ENCODE results near the gene PLXNA4.

PLXNA4 gene

DNA sequence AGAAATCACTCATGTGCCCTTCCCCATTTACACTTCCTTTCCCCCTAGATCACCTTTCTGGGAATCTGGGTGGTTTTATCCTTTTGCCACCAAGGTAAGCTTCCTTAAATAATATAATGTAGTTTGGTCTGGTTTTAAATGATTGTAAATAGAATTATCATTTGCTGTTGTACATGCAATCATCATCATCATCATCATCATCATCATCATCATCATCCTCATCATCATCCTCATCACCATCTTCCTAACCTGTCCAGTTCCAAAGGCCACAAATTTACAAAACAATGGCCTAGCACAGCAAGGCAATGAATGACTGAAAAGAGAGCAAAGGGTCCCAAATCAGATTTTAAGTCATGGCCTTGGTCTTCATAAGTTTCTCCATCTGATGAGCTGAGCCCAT lies 329.7 kb downstream of the PLXNA4 start:
- Histone ChIP-seq H3F3A (ENCODE audit: control insufficient read depth, insufficient read depth) (no peaks in the 10 kb centered on the region), H3K79me2 (ENCODE audit: control insufficient read depth, low read length) (no peaks in the 10 kb centered on the region), H3K27ac (ENCODE audit: low read depth, low read length) (no peak overlapping the region), H3K36me3 (ENCODE audit: control insufficient read depth, low read length) (no peaks in the 10 kb centered on the region), H3K27me3 (ENCODE audit: control insufficient read depth, low read length) (0 out of 2 replicates have a peak, but pooled peaks cover 3% of the 10 kb centered on the region), H4K20me1 (ENCODE audit: control insufficient read depth, insufficient read depth, low read depth, low read length) (no peaks in the 10 kb centered on the region), H3K9me3 (ENCODE audit: control insufficient read depth, insufficient read depth, low read length) (0 out of 2 replicates have a peak, but pooled peaks cover 5% of the 10 kb centered on the region), H3K9me2 (replicated peaks; ENCODE audit: control insufficient read depth, low read length) (no peaks in the 10 kb centered on the region), H3K4me3 (ENCODE audit: low read length) (no peak overlapping the region), H3K4me1 (ENCODE audit: control insufficient read depth, low read length) (no peaks in the 10 kb centered on the region), H3K4me2 (ENCODE audit: low read length) (no peak overlapping the region)
- TF ChIP-seq EZH2phosphoT487 (IDR thresholded peaks at IDR 0.05; ENCODE audit: borderline replicate concordance, low read length): no peak

- Histone ChIP-seq H3K9me3 (ENCODE audit: control insufficient read depth, insufficient read depth, low read length) (0 out of 2 replicates have a peak, but pooled peaks cover 5% of the 10 kb centered on the region), H3K36me3 (ENCODE audit: control insufficient read depth, low read length) (no peaks in the 10 kb centered on the region), H3K79me2 (ENCODE audit: control insufficient read depth, low read length) (no peaks in the 10 kb centered on the region), H3K27me3 (ENCODE audit: control insufficient read depth, low read length) (peaks cover 9% of the 10 kb centered on the region; the same call in 1 of the 2 replicates), H3K4me1 (ENCODE audit: control insufficient read depth, low read length) (no peaks in the 10 kb centered on the region), H3K9me2 (replicated peaks; ENCODE audit: control insufficient read depth, low read length) (no peaks in the 10 kb centered on the region), H3K4me2 (ENCODE audit: low read length) (no peak overlapping the region), H3K4me3 (ENCODE audit: low read length) (no peak overlapping the region), H3K27ac (ENCODE audit: low read depth, low read length) (no peak overlapping the region), H3F3A (ENCODE audit: control insufficient read depth, insufficient read depth) (no peaks in the 10 kb centered on the region), H4K20me1 (ENCODE audit: control insufficient read depth, insufficient read depth, low read depth, low read length) (no peaks in the 10 kb centered on the region)
- TF ChIP-seq, protein P1, sequence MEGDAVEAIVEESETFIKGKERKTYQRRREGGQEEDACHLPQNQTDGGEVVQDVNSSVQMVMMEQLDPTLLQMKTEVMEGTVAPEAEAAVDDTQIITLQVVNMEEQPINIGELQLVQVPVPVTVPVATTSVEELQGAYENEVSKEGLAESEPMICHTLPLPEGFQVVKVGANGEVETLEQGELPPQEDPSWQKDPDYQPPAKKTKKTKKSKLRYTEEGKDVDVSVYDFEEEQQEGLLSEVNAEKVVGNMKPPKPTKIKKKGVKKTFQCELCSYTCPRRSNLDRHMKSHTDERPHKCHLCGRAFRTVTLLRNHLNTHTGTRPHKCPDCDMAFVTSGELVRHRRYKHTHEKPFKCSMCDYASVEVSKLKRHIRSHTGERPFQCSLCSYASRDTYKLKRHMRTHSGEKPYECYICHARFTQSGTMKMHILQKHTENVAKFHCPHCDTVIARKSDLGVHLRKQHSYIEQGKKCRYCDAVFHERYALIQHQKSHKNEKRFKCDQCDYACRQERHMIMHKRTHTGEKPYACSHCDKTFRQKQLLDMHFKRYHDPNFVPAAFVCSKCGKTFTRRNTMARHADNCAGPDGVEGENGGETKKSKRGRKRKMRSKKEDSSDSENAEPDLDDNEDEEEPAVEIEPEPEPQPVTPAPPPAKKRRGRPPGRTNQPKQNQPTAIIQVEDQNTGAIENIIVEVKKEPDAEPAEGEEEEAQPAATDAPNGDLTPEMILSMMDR (IDR thresholded peaks at IDR 0.05; ENCODE audit: low read depth, low read length, poor library complexity, severe bottlenecking): no peak
- TF ChIP-seq EZH2phosphoT487 (IDR thresholded peaks at IDR 0.05; ENCODE audit: borderline replicate concordance, low read length): no peak
These were observed 330.7 kb downstream of the PLXNA4 start for GRCh38 chr7:132245539-132245938.

GRCh38 chr7:132244903-132245480 lies 331.3 kb downstream of the PLXNA4 start:
- peaks cover 9% of the 10 kb centered on the region; the same call in 1 of the 2 replicates for H3K27me3 ChIP-seq (ENCODE audit: control insufficient read depth, low read length)

DNA sequence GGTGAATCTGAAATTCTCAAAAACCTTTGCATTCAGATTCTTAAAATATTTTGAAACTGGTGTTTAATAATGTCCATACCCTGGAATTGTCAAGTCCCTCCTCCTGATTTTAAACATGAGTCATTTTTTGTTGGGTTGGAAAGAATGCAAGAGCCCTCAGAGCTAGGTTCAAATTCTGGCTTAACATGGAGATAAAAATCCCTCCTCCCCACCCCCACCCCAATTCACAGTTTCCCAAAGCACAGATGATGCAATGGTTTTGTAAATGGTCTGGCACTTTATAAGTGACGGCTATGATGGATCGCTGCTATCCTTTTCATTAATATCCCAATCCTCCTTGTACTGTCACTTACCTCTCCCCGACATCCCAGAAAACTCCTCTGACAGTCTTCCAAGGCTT lies 332.8 kb downstream of the PLXNA4 start:
- H3K36me3 ChIP-seq (ENCODE audit: control insufficient read depth, low read length): no peaks in the 10 kb centered on the region
- H4K20me1 ChIP-seq (ENCODE audit: control insufficient read depth, insufficient read depth, low read depth, low read length): no peaks in the 10 kb centered on the region
- no peaks in the 10 kb centered on the region for H3K79me2 ChIP-seq (ENCODE audit: control insufficient read depth, low read length)
- 0 out of 2 replicates have a peak, but pooled peaks cover 5% of the 10 kb centered on the region for H3K9me3 ChIP-seq (ENCODE audit: control insufficient read depth, insufficient read depth, low read length)
- no peak overlapping the region for H3K27ac ChIP-seq (ENCODE audit: low read depth, low read length)
- TF ChIP-seq, protein P1 (IDR thresholded peaks at IDR 0.05; ENCODE audit: low read depth, low read length, poor library complexity, severe bottlenecking): no peak
- H3F3A ChIP-seq (ENCODE audit: control insufficient read depth, insufficient read depth): no peaks in the 10 kb centered on the region
- no peak overlapping the region for H3K4me2 ChIP-seq (ENCODE audit: low read length)
- H3K4me1 ChIP-seq (ENCODE audit: control insufficient read depth, low read length): no peaks in the 10 kb centered on the region
- H3K27me3 ChIP-seq (ENCODE audit: control insufficient read depth, low read length): peaks cover 9% of the 10 kb centered on the region; the same call in 1 of the 2 replicates
- H3K9me2 ChIP-seq (replicated peaks; ENCODE audit: control insufficient read depth, low read length): no peaks in the 10 kb centered on the region
- no peak overlapping the region for H3K4me3 ChIP-seq (ENCODE audit: low read length)

More at GRCh38 chr7:132244903-132245480, 331.3 kb downstream of the PLXNA4 start:
- Histone ChIP-seq H3K79me2 (ENCODE audit: control insufficient read depth, low read length) (no peaks in the 10 kb centered on the region), H3K4me3 (ENCODE audit: low read length) (no peak overlapping the region), H3F3A (ENCODE audit: control insufficient read depth, insufficient read depth) (no peaks in the 10 kb centered on the region), H3K9me2 (replicated peaks; ENCODE audit: control insufficient read depth, low read length) (no peaks in the 10 kb centered on the region), H3K27ac (ENCODE audit: low read depth, low read length) (no peak overlapping the region), H3K36me3 (ENCODE audit: control insufficient read depth, low read length) (no peaks in the 10 kb centered on the region), H3K4me2 (ENCODE audit: low read length) (no peak overlapping the region), H3K4me1 (ENCODE audit: control insufficient read depth, low read length) (no peaks in the 10 kb centered on the region), H3K9me3 (ENCODE audit: control insufficient read depth, insufficient read depth, low read length) (0 out of 2 replicates have a peak, but pooled peaks cover 5% of the 10 kb centered on the region), H4K20me1 (ENCODE audit: control insufficient read depth, insufficient read depth, low read depth, low read length) (no peaks in the 10 kb centered on the region)
- TF ChIP-seq, protein P1 (IDR thresholded peaks at IDR 0.05; ENCODE audit: low read depth, low read length, poor library complexity, severe bottlenecking): no peak
- TF ChIP-seq EZH2phosphoT487 (IDR thresholded peaks at IDR 0.05; ENCODE audit: borderline replicate concordance, low read length): no peak

All from DOHH2 (cell line).